A673 (cell line): ENCODE results near the gene SLC25A20. TPM values are rescaled to one million over a fixed set of nuclear protein-coding genes. Genes with fewer than 3 reads are reported as not detected.
"Not testable (repeated sequence)": the region's sequence is repeated elsewhere in the genome, so short reads cannot be mapped to it uniquely, and the experiment has no call there.

Source experiments
- BruUV-seq: library from RNA; stranded (reverse); fragments of 400-500 nt; replicated peaks from 2 replicates; lab custom pipeline; 2021; lab: Mats Ljungman, UMichigan
- CTCF ChIA-PET: fragments of 300-600 bp; sonication (Branson Sonifier 250); formaldehyde crosslinking; loops from one replicate; lab custom pipeline; 2022; ENCODE audit warnings: antibody characterized with exemption; lab: Charles Lee
- POLR2A ChIA-PET: fragments of 300-600 bp; sonication (Branson Sonifier 250); formaldehyde crosslinking; loops from one replicate; lab custom pipeline; 2022; ENCODE audit warnings: antibody characterized with exemption; ENCODE audit not compliant: low non-redundant PET; lab: Charles Lee
- DNase-seq: peaks from one replicate; pipeline ENCODE4 v3.0.0-alpha.2; 2015; ENCODE audit warnings: low spot score
- H3K27ac ChIP-seq: fragments of 200-600 bp; sonication (generic); 2 replicates; pipeline ENCODE4 v1.5.1; 2016; ENCODE audit warnings: mixed run types, low read depth, mild to moderate bottlenecking, mixed read lengths, antibody characterized with exemption, low read length; ENCODE audit not compliant: poor library complexity, severe bottlenecking
- H3K27me3 ChIP-seq: fragments of 200-600 bp; sonication (generic); replicated peaks from 2 replicates; pipeline ENCODE4 v1.6.1; 2017; ENCODE audit warnings: mixed run types, low read depth, mild to moderate bottlenecking, mixed read lengths, antibody characterized with exemption, low read length; ENCODE audit not compliant: insufficient read depth, poor library complexity
- H3K36me3 ChIP-seq: fragments of 200-600 bp; sonication (generic); 2 replicates; pipeline ENCODE4 v1.6.1; 2016; ENCODE audit warnings: mixed run types, mild to moderate bottlenecking, mixed read lengths, antibody characterized with exemption, low read length; ENCODE audit not compliant: insufficient read depth, poor library complexity, severe bottlenecking
- H3K4me1 ChIP-seq: fragments of 200-600 bp; sonication (generic); 2 replicates; pipeline ENCODE4 v1.6.1; 2017; ENCODE audit warnings: mixed run types, mild to moderate bottlenecking, mixed read lengths, antibody characterized with exemption, low read length; ENCODE audit not compliant: insufficient read depth, poor library complexity, severe bottlenecking
- H3K4me3 ChIP-seq: fragments of 200-600 bp; sonication (generic); 2 replicates; pipeline ENCODE4 v1.5.1; 2016; ENCODE audit warnings: low read depth, mixed run types, mild to moderate bottlenecking, mixed read lengths, low read length; ENCODE audit not compliant: poor library complexity, severe bottlenecking
- H3K9me3 ChIP-seq: fragments of 200-600 bp; sonication (generic); 2 replicates; pipeline ENCODE4 v1.6.1; 2016; ENCODE audit warnings: mixed run types, low read depth, mild to moderate bottlenecking, mixed read lengths, antibody characterized with exemption, low read length; ENCODE audit not compliant: poor library complexity, severe bottlenecking
- CTCF ChIP-seq: fragments of 300-800, 200-600 bp; sonication (generic); conservative IDR thresholded peaks from 2 replicates; pipeline ENCODE4 v1.5.1; 2017; ENCODE audit warnings: low read depth, mild to moderate bottlenecking, antibody characterized with exemption, low read length, moderate library complexity, mixed read lengths
- EZH2 ChIP-seq: fragments of 200-600 bp; sonication (generic); IDR thresholded peaks from 2 replicates; pipeline ENCODE4 v1.6.1; 2017; ENCODE audit warnings: borderline replicate concordance, low read depth, mild to moderate bottlenecking, mixed read lengths, antibody characterized with exemption, low read length; ENCODE audit not compliant: poor library complexity, severe bottlenecking
- intact Hi-C: fragments of 100-400 bp; cut with micrococcal nuclease; formaldehyde crosslinking; loops from one replicate; pipeline ENCODE4 v1.10.0; 2022; ENCODE audit not compliant: unreplicated experiment
- total RNA-seq: library from RNA; stranded (reverse); gene quantifications from 2 replicates; pipeline ENCODE4 v1.2.3, GENCODE V29; 2021

Gene SLC25A20
- total RNA-seq, 1 experiment from 2014 or later: 4.9 TPM

DNA sequence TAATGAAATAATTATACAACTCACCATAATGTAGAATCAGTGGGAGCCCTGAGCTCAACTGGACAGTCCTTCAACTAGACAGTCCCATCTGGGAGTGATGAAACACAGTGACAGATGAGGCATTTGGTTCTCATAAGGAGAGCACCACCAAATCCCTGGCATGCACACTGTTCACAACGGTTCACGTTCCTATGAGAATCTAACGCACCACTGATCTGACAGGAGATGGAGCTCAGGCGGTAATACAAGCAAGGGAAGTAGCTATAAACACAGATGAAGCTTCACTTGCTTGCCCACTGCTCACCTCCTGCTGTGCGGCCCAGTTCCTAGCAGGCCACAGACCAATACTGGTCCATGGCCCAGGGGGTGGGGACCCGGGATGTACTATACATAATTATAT lies 68.0 kb downstream of the SLC25A20 start:
- no peak for TF ChIP-seq CTCF
- no peak for TF ChIP-seq EZH2
- no peak for DNase-seq
- CTCF ChIA-PET: interaction anchor here (0.6 kb wide), 1 partner anchor 271 kb away, joined by 6 read pairs; no protein-coding TSS in a partner anchor
- H3K36me3 ChIP-seq: no peaks in the 10 kb centered on the region
- H3K27me3 ChIP-seq: no peaks in the 10 kb centered on the region
- POLR2A ChIA-PET: no interaction called here
- BruUV-seq: no TSS peak
- H3K9me3 ChIP-seq: no peaks in the 10 kb centered on the region
- intact Hi-C loops: no loop called here
- H3K4me1 ChIP-seq: no peaks in the 10 kb centered on the region
- no peak overlapping the region for H3K4me3 ChIP-seq
- no peak overlapping the region for H3K27ac ChIP-seq

DNA sequence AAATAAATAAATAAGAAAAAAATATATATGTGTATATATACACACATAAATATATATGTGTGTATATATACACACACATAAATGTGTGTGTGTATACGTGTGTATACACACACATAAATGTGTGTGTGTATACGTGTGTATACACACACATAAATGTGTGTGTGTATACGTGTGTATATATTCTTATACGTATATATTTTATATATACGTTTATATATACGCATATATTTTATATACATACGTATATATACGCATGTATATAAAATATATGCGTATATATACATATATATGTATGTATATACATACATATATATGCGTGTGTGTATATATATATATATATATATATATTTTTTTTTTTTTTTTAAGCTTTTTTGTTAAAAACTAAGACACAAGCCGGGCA lies 69.2 kb downstream of the SLC25A20 start:
- CTCF ChIA-PET, H3K4me1 ChIP-seq, H3K36me3 ChIP-seq, H3K4me3 ChIP-seq, intact Hi-C loops, DNase-seq, H3K27ac ChIP-seq, H3K9me3 ChIP-seq, POLR2A ChIA-PET, BruUV-seq, H3K27me3 ChIP-seq: not testable (repeated sequence)

DNA sequence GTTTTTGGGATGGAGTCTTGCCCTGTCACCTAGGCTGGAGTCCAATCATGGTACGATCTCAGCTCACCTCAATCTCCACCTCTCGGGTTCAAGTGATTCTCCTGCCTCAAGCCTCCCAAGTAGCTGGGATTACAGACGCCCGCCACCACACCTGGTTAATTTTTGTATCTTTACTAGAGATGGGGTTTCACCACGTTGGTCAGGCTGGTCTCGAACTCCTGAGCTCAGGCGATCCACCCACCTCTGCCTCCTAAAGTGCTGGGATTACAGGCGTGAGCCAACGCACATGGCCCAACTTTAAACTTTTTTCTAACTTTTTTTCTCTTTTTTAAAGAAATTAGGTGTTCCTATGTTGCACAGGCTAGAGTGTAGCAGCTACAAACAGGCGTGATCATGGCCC lies 70.8 kb downstream of the SLC25A20 start:
- POLR2A ChIA-PET: interaction anchor here (0.6 kb wide), 1 partner anchor 11 kb away, joined by 3 read pairs; no protein-coding TSS in a partner anchor
- BruUV-seq, H3K9me3 ChIP-seq, H3K4me1 ChIP-seq, H3K36me3 ChIP-seq, H3K4me3 ChIP-seq, H3K27ac ChIP-seq, DNase-seq, intact Hi-C loops, H3K27me3 ChIP-seq, CTCF ChIA-PET: not testable (repeated sequence)

GRCh38 chr3:48826451-48826850 lies 72.2 kb downstream of the SLC25A20 start:
- POLR2A ChIA-PET: no interaction called here
- CTCF ChIA-PET: no interaction called here
- Histone ChIP-seq H3K27ac (no peak overlapping the region), H3K36me3 (no peaks in the 10 kb centered on the region), H3K4me1 (no peaks in the 10 kb centered on the region), H3K4me3 (no peak overlapping the region), H3K27me3 (no peaks in the 10 kb centered on the region), H3K9me3 (no peaks in the 10 kb centered on the region)
- intact Hi-C loops: no loop called here
- peak; percentile 64 for DNase-seq
- TF ChIP-seq EZH2: no peak
- no TSS peak for BruUV-seq
